NCI-H774 (cell line): ENCODE data around the gene COL20A1.
"Not testable (repeated sequence)": the region's sequence is repeated elsewhere in the genome, so short reads cannot be mapped to it uniquely, and the experiment has no call there.

Experiments
- DNase-seq: peaks from one replicate; lab custom pipeline; 2025; lab: John Stamatoyannopoulos, UW

The COL20A1 gene

DNA sequence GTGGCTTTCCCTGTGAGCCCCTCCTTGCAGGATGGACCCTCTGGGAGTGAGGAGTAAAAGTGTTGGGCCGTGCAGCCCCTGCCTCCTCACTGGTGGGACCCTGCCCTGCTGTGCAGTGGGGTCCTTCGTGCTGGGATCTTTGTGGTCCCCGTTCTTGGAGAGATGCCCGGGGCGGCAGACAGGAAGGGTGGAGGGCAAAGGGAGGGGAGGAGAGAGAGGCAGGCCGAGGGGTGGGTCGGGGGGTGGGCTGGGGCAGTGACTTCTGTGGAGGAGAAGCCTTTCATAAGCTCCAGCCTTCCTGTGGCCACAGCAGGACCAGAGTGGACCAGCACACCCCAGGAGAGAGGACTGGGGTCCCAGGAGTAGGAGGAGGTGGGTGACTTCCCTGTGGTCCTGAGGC, at the start of gene COL20A1:
TSS of gene COL20A1 (plus strand) at position 283 of the 400 bp plus-strand sequence. CDS start 1,922 bp downstream, outside the sequence.
- DNase-seq = no peak

DNA sequence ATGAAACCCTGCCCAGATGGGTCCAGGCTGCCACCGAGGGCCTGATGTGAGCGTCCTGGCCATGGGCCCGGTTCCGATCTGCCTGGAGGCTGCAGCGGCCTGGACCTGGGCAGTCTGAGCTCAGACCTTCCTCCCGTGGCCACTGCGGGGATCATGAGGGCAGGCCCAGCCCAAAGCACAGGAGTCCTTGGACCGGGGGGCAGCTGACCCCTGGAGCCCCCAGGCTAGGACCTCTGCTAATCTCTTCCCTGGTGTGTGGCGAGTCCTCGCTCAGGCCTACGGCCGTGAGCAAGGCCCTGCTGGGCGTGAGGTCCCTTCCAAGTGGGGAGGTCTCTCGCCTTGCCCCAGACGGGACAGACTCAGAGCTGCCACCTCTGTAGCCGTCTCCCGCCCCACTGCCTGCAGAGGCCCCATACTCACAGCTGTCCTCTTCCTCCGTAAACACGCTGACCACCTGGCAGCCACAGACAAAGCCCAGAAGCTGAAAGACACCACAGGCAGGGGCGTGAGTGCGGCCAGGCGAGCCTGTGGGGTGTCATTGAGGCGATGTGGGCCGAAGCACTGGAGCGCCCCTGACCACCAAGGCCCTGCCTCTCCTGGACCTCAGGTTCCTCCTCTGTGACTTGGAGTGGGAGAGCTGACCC, 49.3 kb upstream of the COL20A1 start:
- DNase-seq = no peak

DNA sequence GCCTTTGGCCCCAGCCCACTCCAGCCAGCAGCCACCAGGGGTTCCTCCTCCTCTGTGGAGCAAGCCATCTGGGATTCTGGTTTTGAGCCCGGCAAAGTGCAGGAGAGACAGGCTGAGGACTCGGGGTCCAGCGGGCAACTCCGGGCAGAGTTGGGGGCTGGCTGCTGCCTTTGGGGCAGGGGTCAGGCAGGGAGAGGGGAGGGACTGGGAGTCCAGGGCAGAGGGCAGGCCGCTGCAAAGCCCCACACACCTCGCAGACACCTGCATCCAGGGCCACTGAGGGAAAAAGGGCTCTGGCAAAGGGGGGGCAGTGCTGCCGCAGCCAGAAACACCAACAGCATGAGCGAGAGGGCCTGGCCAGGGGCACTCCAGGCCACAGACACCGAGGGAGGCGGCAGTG, 48.5 kb upstream of the COL20A1 start:
- DNase-seq = no peak

DNA sequence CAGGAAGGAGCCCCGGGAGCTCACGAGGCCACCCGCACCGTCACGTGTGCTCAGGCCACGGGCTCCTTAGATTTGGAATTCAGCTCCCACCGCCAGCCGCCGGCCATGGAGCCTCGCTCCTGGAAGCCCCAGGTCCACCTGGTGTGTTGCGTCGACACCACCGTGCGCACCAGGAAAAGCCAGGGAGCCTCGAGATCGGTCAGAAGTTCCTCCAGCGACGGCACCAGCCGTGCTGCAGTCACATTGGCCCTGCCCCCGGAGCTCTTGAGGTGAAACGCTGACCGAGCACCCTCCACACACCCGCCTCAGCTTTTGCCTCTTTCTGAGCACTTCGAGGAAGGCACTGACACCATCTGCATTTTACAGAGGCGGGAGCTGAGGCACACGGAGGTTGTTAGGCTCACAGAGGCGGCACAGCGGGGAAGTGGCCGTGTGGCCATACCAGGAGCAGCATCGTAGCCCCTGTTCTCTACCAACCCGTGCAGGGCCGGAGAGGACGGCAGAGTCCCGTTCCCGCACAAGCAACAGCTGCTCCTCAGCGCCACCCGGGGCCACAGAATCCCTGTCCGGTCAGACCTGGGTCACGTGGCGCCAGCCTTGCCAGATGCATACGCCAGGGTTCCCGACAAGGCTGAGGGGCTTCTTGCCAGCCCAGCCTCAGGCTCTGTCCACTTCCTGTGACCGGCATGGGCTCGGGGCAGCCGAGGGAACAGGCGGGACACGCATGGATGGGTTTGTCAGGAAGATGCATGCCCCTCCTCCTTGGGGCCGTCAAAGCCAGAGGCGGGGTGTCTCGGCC, 46.3 kb upstream of the COL20A1 start:
- no peak for DNase-seq

DNA sequence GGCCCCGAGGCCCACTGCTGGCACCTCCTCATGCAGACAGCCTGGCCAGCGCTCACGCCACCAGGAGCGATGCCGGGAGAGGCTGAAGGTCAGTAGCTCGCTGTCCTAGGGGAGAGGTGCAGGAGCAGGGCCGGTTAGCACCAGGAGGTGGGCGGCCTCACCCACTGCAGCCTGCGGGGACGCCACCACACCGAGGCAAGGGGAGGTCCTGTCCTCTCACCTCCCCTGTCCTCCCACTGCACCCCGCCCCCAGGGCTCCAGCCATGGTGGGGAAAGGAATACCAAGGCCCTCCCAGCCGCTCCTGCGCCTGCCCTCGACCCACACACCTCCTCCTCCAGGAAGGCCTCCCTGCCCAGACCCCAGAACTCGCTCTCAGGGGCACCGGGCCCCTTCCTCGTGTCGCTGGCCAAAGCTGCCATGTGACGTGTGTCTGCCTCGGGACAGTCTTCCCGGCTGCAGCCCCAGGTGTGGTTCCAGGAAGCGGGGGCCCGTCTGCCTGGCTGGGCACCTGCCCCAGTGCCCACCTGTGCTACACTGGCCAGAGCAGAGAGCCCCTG, 45.2 kb upstream of the COL20A1 start:
- DNase-seq = no peak

DNA sequence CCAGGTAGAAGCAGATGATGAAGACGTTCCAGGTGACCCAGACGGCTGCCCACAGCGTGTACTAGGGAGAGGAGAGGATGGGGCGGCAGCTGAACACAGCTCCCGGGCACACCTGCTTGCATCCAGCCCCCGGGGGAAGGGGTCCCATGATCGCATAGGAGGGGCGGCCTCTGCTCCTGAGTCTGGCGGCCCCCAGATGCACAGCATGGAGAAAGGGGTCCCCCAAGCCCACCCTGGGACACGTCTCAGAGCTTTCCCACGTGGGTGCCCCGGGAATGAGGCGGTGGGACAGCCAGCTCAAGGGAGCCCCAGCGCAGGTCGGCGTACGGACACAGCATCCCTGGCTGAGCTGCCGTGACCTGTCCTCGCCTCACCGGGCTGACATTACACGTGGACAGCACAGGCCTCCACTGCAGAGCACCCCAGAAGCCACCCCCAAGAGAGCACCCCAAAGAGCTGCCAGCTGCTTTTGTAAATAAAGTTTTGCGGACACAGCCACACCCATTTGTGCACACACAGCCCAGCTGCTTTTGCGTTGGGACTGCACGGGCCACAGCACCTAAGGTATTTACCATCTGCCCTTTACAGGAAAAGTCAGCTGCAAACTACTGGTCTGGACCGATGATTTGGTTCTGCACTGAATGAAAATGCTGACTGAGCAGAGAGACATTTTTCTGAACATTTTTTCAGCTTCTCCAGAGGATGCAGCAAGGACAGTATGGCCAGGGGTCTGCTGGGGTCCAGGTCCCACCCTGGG, 44.0 kb upstream of the COL20A1 start:
- no peak for DNase-seq

DNA sequence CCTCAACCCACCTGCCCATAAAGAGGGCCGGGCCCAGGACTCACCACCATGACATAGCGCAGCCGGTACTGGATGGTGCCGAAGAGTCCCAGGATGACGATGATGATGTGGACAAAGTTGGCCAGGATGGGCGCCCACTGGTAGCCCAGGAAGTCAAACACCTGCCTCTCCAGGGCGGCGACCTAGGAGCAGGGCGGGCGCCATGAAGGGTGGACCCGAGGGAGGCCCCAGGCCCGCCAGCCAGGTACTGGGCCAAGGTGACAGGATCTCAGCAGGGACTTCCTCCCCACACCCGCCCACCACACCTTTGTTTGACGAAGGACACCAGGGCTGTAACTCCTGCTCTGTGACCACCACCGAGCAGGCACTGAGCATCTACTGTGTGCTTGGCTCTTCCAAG, 43.1 kb upstream of the COL20A1 start:
- no peak for DNase-seq

DNA sequence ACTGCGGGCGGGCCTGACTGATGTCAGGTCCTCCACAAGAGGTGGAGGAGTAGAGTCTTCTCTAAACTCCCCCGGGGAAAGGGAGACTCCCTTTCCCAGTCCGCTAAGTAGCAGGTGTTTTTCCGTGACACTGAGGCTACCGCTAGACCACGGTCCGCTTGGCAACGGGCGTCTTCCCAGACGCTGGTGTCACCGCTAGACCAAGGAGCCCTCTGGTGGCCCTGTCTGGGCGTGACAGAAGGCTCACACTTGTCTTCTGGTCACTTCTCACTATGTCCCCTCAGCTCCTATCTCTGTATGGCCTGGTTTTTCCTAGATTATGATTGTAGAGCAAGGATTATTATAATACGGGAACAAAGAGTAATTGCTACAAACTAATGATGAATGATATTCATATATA, 41.6 kb upstream of the COL20A1 start:
- DNase-seq = not testable (repeated sequence)

DNA sequence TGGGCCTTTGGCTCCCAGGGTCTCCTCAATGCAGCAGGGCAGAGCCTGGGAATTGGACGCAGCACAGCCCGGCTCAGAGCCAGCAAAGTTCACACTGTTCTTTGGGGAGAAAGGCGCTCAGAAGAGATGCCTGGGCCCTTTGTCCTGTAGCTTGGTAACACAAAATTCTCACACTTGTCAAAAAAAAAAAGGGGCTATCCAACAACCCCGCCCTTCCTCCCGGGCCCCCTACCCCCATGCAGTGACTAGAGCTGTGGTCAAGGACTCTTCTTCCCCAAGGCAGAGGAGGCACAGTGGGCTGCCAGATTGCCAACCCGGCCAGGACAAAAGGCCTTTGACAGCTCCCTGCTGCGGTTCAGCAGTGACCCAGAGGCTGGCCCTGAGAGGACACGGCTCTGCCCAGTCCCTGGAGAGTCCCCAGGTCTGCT, 40.7 kb upstream of the COL20A1 start:
- no peak for DNase-seq

DNA sequence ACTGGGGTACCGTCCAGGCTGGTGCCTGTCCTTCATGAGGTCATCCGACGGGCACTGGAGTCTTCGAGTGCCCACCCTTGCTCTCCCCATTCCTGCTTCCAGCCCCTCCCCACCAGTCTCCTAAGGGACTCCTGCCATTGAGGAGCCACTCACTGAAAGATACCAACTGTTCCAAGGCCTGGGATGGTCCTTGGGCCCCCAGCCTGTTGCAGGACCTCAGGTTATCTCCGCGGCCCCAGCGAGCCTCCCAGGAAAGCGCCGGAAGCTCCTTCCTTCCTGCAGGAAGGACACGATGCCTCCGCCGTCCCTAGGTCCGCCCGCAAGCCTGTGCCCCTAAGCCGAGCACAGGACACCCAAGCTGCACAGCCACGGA, 39.9 kb upstream of the COL20A1 start:
- no peak for DNase-seq

DNA sequence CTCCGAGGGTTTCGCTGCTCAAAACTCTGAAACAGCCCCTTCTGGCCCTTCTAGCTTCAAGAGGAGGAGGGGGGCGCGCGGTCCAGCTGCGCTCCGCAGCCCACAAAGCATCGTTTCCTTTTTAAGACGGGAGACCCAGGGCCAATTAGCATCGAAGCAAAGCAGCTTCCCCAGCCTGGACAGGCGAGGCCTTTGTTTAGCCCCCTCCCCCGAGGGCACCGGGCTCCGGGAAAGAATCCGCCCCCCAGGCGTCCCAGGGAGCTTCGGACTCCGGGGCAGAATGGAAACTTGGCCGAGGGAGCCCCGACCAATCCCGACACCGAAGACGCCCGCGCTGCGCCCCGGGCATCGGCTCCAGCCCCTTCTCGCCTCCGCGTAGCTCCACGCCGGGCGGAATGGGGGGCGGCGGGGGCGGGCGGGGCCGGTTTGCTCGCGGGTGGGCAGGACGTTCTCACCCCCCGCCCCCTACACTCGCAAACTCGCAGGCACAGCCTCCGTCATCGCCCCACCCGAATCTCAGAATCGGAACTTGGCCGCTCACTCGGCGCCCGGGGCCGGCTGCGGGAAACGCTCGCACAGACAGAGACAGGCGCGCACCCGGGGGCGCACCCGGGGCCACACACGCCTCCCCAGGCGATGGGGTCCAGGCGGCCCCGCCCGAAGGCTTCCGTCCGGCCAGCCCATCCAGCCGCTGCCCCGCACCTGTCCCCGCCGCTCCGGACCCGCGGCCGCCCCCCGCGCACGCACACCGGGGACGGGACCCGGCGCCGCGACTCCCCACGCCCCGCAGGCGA, 39.4 kb upstream of the COL20A1 start:
- DNase-seq = no peak

DNA sequence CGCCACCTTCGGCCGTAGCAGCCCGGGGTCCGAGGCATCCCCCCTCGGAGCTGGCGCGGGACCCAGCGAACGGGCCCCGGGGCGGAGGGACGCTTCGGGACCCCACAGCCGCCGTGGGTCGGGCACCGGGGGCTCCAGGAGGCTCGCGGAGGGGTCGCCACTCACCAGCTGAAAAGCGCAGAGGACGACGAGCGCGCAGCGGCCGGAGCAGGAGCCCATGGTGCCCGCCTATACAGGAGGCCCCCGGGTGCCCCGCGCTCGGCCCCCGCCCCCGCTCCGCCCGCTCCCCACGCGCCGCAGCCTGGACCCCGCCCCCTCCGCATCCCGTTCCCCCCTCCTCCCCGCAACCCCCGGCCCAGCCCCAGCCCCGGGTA, 38.8 kb upstream of the COL20A1 start, which contains the start of gene NKAIN4:
TSS of gene NKAIN4 (minus strand) at position 232 of the 374 bp plus-strand sequence. CDS start at position 219, 13 bp downstream.
- no peak for DNase-seq

DNA sequence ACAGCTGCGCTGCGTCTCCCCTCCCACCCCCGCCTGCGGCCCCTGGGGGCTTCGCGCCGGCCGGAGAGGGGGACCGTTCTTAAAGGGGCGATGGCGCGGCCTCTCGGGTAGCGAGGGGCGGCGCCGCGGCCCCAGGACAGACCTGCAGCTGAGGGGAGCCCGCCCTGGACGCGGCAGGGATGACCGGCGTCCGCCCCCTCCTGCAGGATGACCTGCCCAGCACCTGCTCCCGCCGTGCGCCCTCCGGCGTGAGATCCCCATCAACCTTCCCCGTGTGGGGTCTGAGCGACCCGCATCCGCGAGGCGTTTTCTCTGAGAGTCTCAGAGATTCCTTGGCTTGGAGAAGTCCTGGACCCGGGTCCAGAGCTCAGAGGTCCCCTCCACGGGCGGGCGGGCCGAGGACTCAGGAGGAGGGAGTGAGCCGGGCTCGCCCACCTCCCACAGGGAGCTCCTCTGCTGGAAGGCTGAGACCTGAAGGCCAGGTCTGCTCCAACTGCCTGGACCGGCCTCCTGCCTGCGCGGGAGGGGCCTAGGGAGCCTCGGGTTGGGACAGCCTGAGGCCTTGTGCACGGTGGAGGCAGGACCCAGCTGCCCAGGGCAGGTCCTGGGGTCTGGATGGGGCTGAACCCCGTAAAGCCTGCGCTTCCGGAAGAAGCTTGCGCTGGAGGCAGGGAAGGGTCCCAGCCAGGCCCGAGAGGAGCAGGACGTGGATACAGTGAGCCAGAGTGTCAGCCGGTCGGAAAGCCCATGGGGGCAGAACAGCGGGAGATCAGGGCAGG, 38.2 kb upstream of the COL20A1 start:
- no peak for DNase-seq

DNA sequence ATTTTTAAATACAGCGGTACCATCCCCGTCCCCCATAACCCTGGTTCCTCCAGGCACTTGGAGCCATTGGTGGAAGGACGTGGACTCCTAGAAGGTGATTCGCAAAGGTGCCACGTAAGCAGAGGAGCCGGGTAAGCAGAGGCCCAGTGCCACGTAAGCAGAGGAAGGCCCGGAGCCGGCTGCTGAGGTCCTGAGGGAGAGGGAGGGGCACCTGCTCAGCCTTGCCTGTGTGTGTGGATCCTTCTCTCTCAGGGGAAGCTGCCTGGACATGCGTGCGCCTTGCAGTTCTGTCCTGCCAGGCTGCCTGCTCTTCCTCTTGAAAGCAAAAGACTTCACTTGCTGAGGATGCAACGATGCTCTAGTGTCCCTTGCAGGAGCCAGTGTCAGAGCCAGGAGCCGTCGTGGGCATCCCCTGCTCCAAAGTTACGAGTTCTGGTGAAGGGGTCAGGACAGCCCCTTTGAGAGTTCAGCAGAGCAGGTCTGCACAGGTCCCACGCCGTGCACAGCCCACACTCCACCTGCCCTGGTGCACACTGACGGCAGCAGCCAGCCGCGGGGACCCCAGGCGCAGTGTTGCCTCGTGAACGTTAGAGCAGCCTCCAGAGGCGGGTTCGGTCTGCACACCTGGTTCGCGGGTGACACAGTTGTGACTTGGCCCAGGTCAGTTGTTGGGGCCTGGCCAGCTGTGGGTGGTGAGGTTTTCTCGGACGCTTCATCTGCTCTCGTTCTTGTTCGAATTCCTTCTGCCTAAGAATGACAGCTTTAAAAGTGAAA, 36.9 kb upstream of the COL20A1 start:
- no peak for DNase-seq

DNA sequence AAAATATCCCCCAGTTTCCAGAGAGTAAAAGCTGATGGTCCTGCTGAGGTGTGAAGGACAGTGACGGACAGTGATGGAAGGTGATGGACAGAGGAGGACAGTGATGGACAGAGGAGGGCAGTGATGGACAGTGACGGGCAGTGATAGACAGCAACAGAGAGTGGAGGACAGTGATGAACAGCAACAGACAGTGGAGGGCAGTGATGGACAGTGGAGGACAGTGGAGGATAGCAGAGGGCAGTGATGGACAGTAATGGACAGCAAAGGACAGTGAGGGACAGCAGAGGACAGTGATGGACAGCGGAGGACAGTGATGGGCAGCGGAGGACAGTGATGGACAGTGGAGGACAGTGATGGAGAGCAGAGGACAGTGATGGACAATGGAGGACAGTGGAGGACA, 36.0 kb upstream of the COL20A1 start:
- DNase-seq = no peak

DNA sequence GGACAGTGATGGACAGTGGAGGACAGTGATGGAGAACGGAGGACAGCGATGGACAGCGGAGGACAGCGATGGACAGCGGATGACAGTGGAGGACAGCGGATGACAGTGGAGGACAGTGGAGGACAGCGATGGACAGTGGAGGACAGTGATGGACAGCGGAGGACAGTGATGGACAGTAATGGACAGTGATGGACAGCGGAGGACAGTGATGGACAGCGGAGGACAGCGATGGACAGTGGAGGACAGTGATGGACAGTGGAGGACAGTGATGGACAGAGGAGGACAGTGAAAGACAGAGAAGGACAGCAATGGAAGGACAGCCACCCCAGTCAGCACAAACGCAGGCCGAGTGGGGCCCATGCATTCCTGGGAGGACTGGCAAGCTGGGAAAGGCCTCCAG, 35.4 kb upstream of the COL20A1 start:
- DNase-seq = no peak

DNA sequence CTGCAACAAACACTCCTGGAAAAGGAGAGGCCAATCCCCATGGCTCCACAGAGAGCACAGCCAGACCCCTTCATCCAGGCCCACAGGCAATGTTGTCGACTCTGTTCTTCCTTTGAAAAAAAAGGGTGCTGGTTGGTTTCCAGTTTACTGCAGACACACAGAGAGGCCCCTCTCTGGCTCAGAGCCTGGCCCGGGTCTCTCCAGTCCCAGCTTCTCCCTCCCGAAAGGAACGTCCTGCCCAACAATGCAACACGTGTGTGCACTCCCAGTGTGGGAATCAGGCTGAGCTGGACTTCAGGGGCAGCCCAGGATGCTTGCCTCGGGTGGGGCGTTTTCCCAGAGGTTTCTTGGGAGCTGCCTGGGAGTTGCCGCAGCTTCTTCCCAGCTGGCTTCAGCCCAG, 34.2 kb upstream of the COL20A1 start:
- no peak for DNase-seq

DNA sequence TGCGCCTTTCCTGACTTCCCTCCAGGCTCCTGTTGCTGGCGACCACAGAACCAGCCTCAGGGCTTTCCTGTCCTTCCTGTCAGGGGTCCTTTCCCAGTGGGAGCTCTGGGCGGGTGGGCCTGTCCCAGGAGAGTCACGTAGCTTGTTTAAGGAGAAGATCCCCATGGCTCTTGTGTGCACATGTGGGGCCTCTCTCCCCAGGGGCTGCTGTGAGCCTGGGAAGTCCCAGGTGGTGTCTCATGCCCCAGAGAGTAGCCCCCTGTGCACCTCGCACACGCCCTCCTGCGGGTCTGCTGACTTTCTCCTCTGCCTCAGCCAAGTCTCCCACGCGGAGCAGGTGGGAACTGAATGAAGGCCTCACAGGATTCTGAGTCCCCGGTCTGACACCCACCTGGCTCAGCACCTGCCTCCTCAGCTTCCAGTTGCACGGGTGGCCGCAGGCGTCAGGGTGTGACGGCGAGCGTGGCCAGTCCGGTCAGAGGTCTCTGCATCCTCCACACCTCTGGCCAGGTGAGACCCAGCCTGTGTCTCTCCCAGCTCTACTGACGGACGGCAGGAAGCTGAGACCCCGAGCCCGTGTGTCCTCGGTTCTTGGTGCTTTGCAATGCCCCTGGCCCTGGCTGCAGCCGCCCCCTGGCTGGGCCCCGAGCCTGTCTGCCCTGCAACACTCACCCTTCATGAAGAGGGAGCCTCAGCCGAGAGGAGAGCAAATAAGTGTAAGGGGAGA, 33.1 kb upstream of the COL20A1 start:
- no peak for DNase-seq

DNA sequence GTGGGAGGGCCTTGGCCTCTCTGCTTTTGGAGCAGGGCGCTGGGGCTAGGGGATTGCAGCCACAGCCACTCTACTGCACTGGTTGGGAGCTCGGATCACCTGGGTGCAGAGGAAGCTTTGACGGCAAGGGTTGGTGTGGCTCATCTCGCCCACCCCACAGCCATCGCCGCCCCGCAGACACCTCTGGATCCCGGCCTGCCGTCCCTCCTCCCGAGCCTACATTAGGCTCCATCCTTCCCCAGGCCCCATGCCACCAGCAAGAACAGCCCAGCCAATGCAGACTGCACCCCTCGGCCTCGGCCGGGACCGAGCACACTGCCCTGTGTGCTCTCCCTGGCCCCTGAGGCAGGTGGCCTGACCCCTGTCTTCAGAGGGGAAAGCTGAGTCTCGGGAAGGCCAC, 32.5 kb upstream of the COL20A1 start:
- no peak for DNase-seq
